ENCODE results near the gene SHC4. TPM values are rescaled to one million over a fixed set of nuclear protein-coding genes. Genes with fewer than 3 reads are reported as not detected.

SHC4 gene
- polyA plus RNA-seq, 1 donor (not counting 4 experiments of a cell fraction or from before 2014, with no cell fraction given): 0.94 TPM

DNA sequence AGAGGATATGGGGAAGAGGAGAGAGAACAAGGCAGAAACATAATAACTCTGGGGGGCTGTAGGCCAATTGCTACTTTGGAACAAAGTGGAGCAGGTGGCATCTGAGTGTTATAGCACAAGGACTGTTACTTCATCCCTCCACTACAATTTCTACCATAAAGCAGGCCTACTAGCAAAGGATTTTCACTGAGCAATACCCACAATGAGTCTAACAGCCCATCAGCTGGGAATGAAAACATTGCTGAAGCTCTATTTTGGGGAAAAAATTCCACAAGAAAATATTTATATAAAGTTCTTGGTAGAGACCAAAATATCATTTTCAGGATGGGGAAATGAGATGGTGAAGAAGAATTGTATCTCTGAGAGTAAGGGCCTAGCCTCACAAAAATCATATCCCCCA lies 3.6 kb upstream of the SHC4 start:
- FAIRE-seq: no peak
- Histone ChIP-seq H3K9me1 (ENCODE audit: control insufficient read depth, extremely low read depth, insufficient read depth, low read length) (no peaks in the 10 kb centered on the region), H2AFZ (ENCODE audit: control insufficient read depth, low read length) (no peak overlapping the region), H3K4me3 (ENCODE audit: control insufficient read depth in 2 of 3, extremely low read depth in 1 of 3, insufficient read depth in 2 of 3, low read depth in 1 of 3, low read length in 3 of 3) (no peak overlapping the region), H3K9me3 (ENCODE audit: control insufficient read depth, low read depth, low read length) (no peaks in the 10 kb centered on the region), H3K27me3 (ENCODE audit: control insufficient read depth, extremely low read depth, insufficient read depth, low read length) (peaks cover 1% of the 10 kb centered on the region), H3K79me2 (ENCODE audit: control insufficient read depth, insufficient read depth, low read length) (no peaks in the 10 kb centered on the region), H3K4me1 (ENCODE audit: control insufficient read depth, extremely low read depth, insufficient read depth, low read length) (peaks cover 39% of the 10 kb centered on the region), H3K4me2 (ENCODE audit: control insufficient read depth, extremely low read depth, insufficient read depth, low read depth, low read length) (peak overlapping the region; percentile 70), H3K36me3 (ENCODE audit: control insufficient read depth in 2 of 2, extremely low read depth in 1 of 2, insufficient read depth in 2 of 2, low read length in 2 of 2) (no peaks in the 10 kb centered on the region), H3K27ac (ENCODE audit: control insufficient read depth, insufficient read depth, low read length) (no peak overlapping the region), H4K20me1 (ENCODE audit: control insufficient read depth, extremely low read depth, insufficient read depth, low read length) (no peaks in the 10 kb centered on the region), H3K9ac (ENCODE audit: control insufficient read depth, extremely low read depth, insufficient read depth, low read length) (no peak overlapping the region)
- DNase-seq (ENCODE audit: low read depth, low spot score): no peak
- dilution Hi-C loops (cut with MboI; ENCODE audit: extremely low pct_ligation_motif_present, low sequenced_read_pairs): no loop called here
- TF ChIP-seq, protein P1, sequence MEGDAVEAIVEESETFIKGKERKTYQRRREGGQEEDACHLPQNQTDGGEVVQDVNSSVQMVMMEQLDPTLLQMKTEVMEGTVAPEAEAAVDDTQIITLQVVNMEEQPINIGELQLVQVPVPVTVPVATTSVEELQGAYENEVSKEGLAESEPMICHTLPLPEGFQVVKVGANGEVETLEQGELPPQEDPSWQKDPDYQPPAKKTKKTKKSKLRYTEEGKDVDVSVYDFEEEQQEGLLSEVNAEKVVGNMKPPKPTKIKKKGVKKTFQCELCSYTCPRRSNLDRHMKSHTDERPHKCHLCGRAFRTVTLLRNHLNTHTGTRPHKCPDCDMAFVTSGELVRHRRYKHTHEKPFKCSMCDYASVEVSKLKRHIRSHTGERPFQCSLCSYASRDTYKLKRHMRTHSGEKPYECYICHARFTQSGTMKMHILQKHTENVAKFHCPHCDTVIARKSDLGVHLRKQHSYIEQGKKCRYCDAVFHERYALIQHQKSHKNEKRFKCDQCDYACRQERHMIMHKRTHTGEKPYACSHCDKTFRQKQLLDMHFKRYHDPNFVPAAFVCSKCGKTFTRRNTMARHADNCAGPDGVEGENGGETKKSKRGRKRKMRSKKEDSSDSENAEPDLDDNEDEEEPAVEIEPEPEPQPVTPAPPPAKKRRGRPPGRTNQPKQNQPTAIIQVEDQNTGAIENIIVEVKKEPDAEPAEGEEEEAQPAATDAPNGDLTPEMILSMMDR (optimal IDR thresholded peaks at IDR 0.05 in 1 of 3, IDR thresholded peaks at IDR 0.05 in 1 of 3, conservative IDR thresholded peaks at IDR 0.05 in 1 of 3; ENCODE audit: extremely low read depth in 1 of 3, insufficient read depth in 2 of 3, low read length in 3 of 3): no peak
- TF ChIP-seq EZH2 (IDR thresholded peaks at IDR 0.05; ENCODE audit: low read length): no peak

DNA sequence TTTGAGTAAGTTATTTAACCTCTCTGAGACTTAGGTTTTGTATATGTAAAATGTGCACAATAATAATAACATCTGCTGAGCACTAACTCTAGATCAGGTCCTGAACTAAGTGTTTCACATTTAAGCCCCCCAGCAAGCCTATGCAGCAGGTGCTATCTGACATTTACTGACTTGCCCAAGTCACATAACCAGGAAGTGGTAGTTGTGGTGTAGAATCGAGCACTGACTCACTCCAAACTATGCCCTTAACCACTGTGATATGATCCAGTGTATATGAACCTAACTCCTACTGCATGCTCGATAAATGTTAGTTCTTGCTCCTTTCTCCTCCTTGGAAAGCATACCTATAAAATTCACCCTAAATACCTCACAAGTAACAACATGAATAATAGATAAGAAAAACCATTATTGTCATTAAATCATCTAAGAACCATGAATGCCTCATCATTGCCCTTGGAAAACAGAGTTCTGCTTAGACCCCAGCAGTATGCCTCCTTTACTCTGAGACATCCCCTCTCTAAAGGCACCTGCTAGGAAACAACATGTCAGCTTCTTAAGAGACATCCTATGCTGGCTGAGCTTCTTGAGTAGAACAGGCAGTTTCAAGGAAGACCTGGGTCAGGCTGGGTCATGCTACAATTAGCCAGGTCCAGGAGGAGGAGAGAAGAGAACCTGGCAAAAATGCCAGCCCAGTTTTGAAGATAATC lies 3.0 kb upstream of the SHC4 start:
- no peaks in the 10 kb centered on the region for H3K36me3 ChIP-seq (ENCODE audit: control insufficient read depth in 2 of 2, extremely low read depth in 1 of 2, insufficient read depth in 2 of 2, low read length in 2 of 2)
- no peak overlapping the region for H3K9ac ChIP-seq (ENCODE audit: control insufficient read depth, extremely low read depth, insufficient read depth, low read length)
- H3K27me3 ChIP-seq (ENCODE audit: control insufficient read depth, extremely low read depth, insufficient read depth, low read length): peaks cover 5% of the 10 kb centered on the region
- no peaks in the 10 kb centered on the region for H3K9me3 ChIP-seq (ENCODE audit: control insufficient read depth, low read depth, low read length)
- no peaks in the 10 kb centered on the region for H3K79me2 ChIP-seq (ENCODE audit: control insufficient read depth, insufficient read depth, low read length)
- H3K4me3 ChIP-seq (ENCODE audit: control insufficient read depth in 2 of 3, extremely low read depth in 1 of 3, insufficient read depth in 2 of 3, low read depth in 1 of 3, low read length in 3 of 3): peak overlapping the region in 1 of 3 experiments; percentile 7
- dilution Hi-C loops (cut with MboI; ENCODE audit: extremely low pct_ligation_motif_present, low sequenced_read_pairs): no loop called here
- no peak overlapping the region for H2AFZ ChIP-seq (ENCODE audit: control insufficient read depth, low read length)
- DNase-seq (ENCODE audit: low read depth, low spot score) (no peak), FAIRE-seq (peak; percentile 90)
- H4K20me1 ChIP-seq (ENCODE audit: control insufficient read depth, extremely low read depth, insufficient read depth, low read length): no peaks in the 10 kb centered on the region
- H3K9me1 ChIP-seq (ENCODE audit: control insufficient read depth, extremely low read depth, insufficient read depth, low read length): no peaks in the 10 kb centered on the region
- H3K4me1 ChIP-seq (ENCODE audit: control insufficient read depth, extremely low read depth, insufficient read depth, low read length): peaks cover 40% of the 10 kb centered on the region
- TF ChIP-seq, protein P1 (optimal IDR thresholded peaks at IDR 0.05 in 1 of 3, IDR thresholded peaks at IDR 0.05 in 1 of 3, conservative IDR thresholded peaks at IDR 0.05 in 1 of 3; ENCODE audit: extremely low read depth in 1 of 3, insufficient read depth in 2 of 3, low read length in 3 of 3): no peak
- TF ChIP-seq EZH2 (IDR thresholded peaks at IDR 0.05; ENCODE audit: low read length): no peak
- H3K27ac ChIP-seq (ENCODE audit: control insufficient read depth, insufficient read depth, low read length): no peak overlapping the region
- peak overlapping the region; percentile 70 for H3K4me2 ChIP-seq (ENCODE audit: control insufficient read depth, extremely low read depth, insufficient read depth, low read depth, low read length)
